Karpas-422 (cell line): ENCODE data around the gene LMCD1. TPM values are rescaled to one million over a fixed set of nuclear protein-coding genes. Genes with fewer than 3 reads are reported as not detected.

Experiments used
- DNase-seq: peaks from one replicate; pipeline ENCODE4 v3.0.0-alpha.2; 2015
- H2AFZ ChIP-seq: fragments of 200-600 bp; sonication (generic); 2 replicates; pipeline ENCODE4 v1.6.1; 2014; ENCODE audit warnings: antibody characterized with exemption, low read length, mixed read lengths
- H3K27ac ChIP-seq: fragments of 200-600 bp; sonication (generic); 2 replicates; pipeline ENCODE4 v1.5.1; 2014; ENCODE audit warnings: mild to moderate bottlenecking, low read length, moderate library complexity
- H3K27me3 ChIP-seq: fragments of 200-600 bp; sonication (generic); 2 replicates; pipeline ENCODE4 v1.6.1; 2014; ENCODE audit warnings: low read length, mixed read lengths
- H3K36me3 ChIP-seq: fragments of 200-600 bp; sonication (generic); 2 replicates; pipeline ENCODE4 v1.6.1; 2014; ENCODE audit warnings: low read length, mixed read lengths; ENCODE audit not compliant: insufficient read depth
- H3K4me1 ChIP-seq: fragments of 200-600 bp; sonication (generic); 2 replicates; pipeline ENCODE4 v1.6.1; 2014; ENCODE audit warnings: mild to moderate bottlenecking, low read length, mixed read lengths
- H3K4me2 ChIP-seq: fragments of 200-600 bp; sonication (generic); 2 replicates; pipeline ENCODE4 v1.6.1; 2014; ENCODE audit warnings: low read length, low read depth, mild to moderate bottlenecking; ENCODE audit not compliant: poor library complexity, severe bottlenecking
- H3K4me3 ChIP-seq: fragments of 200-600 bp; sonication (generic); 2 replicates; pipeline ENCODE4 v1.5.1; 2014; ENCODE audit warnings: mild to moderate bottlenecking, antibody characterized with exemption, low read length, mixed read lengths
- H3K79me2 ChIP-seq: fragments of 200-600 bp; sonication (generic); 2 replicates; pipeline ENCODE4 v1.6.1; 2014; ENCODE audit warnings: mild to moderate bottlenecking, low read length, mixed read lengths
- H3K9ac ChIP-seq: fragments of 200-600 bp; sonication (generic); 2 replicates; pipeline ENCODE4 v1.6.0; 2014; ENCODE audit warnings: low read length
- H3K9me2 ChIP-seq: fragments of 200-600 bp; sonication (generic), shearing (Covaris generic); replicated peaks from 2 replicates; pipeline ENCODE4 v1.6.0; 2014; ENCODE audit warnings: mild to moderate bottlenecking, low read length, moderate library complexity; ENCODE audit not compliant: insufficient read depth
- H3K9me3 ChIP-seq: fragments of 300-700, 200-600 bp; sonication (generic); 2 replicates; pipeline ENCODE4 v1.6.1; 2014; ENCODE audit warnings: low read length, mixed read lengths
- H4K20me1 ChIP-seq: fragments of 200-600 bp; sonication (generic); 2 replicates; pipeline ENCODE4 v1.6.1; 2014; ENCODE audit warnings: mild to moderate bottlenecking, antibody characterized with exemption, low read length, low read depth; ENCODE audit not compliant: insufficient read depth
- total RNA-seq: library from RNA; depleted of rRNA; stranded (reverse); fragments of >200 nt; shearing (Covaris generic); gene quantifications from 2 replicates; pipeline ENCODE4 v1.2.3, GENCODE V29; 2014; ENCODE audit warnings: low replicate concordance

LMCD1 gene
- total RNA-seq, 1 experiment from 2014 or later: not detected

DNA sequence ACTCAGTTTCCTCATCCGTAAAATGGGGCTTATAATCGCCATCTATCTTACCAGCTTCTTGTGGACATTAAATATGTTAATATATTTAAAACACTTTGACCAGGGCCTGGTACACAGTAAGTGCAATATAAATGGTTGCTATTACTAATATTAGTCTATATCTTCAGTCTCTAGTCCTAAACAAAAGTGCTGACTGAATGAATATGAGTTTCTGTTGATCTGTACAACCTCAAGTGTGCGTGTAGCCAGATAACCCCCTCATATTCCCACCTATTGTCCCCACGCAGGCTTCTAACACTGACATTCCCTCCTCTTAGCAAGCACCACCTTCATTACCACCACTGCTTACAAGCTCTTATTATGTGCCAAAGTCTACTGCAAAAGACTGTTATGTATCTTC, 27.6 kb upstream of the LMCD1 start:
- H3K79me2 ChIP-seq: no peaks in the 10 kb centered on the region
- H3K27me3 ChIP-seq: no peaks in the 10 kb centered on the region
- no peaks in the 10 kb centered on the region for H3K36me3 ChIP-seq
- H4K20me1 ChIP-seq: no peaks in the 10 kb centered on the region
- H3K4me2 ChIP-seq: no peak overlapping the region
- no peak overlapping the region for H3K27ac ChIP-seq
- DNase-seq: no peak
- no peak overlapping the region for H3K4me3 ChIP-seq
- no peaks in the 10 kb centered on the region for H3K9me3 ChIP-seq
- no peaks in the 10 kb centered on the region for H3K4me1 ChIP-seq
- H3K9me2 ChIP-seq: no peaks in the 10 kb centered on the region
- H3K9ac ChIP-seq: no peak overlapping the region
- no peak overlapping the region for H2AFZ ChIP-seq

DNA sequence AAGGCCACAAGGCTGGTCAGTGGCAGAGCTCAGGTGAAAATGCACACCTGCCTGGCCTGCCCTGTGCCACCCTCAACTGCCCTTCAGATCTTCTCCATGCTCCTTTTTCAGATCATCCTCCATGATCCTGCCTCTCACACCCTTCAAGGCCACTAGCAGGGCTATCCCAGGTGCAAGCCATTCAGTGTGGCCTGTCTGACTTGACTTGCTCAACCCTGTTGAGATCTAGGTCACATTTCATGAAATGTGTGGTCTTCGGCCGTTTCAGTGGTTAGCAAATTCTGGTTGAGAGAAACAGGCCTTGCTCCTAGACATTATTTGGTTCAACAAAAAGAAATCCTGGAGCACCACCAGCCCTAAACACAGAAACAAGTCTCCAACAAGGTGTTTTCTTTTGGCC, 26.6 kb upstream of the LMCD1 start:
- Histone ChIP-seq H3K4me1 (no peaks in the 10 kb centered on the region), H3K9me2 (no peaks in the 10 kb centered on the region), H3K4me2 (no peak overlapping the region), H3K4me3 (no peak overlapping the region), H3K9me3 (no peaks in the 10 kb centered on the region), H4K20me1 (no peaks in the 10 kb centered on the region), H3K36me3 (no peaks in the 10 kb centered on the region), H3K79me2 (no peaks in the 10 kb centered on the region), H3K27ac (no peak overlapping the region), H2AFZ (no peak overlapping the region), H3K27me3 (no peaks in the 10 kb centered on the region), H3K9ac (no peak overlapping the region)
- DNase-seq: no peak

DNA sequence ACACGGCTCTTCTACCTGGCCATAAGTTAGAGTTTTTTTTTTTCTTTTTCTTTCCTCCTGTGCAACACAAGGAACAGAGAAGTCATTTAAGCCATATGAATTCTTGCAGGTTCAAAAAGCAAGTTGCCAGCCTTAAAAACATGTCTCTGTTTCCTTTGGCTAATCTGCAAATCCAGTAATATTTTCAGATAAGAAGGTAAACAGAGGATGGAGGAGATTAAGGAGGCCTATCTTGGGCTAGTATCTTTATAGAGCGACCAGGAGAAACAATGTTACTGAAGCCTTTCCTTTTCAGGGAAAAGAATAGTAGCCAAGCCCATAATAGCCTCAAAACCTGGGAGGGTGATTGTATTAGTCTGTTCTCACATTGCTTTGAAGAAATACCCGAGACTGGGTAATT, 20.9 kb upstream of the LMCD1 start:
- Histone ChIP-seq H3K36me3 (no peaks in the 10 kb centered on the region), H3K27me3 (no peaks in the 10 kb centered on the region), H3K79me2 (no peaks in the 10 kb centered on the region), H3K4me3 (no peak overlapping the region), H3K4me1 (no peaks in the 10 kb centered on the region), H3K9ac (no peak overlapping the region), H4K20me1 (no peaks in the 10 kb centered on the region), H3K9me2 (no peaks in the 10 kb centered on the region), H3K4me2 (no peak overlapping the region), H2AFZ (no peak overlapping the region), H3K27ac (no peak overlapping the region), H3K9me3 (no peaks in the 10 kb centered on the region)
- DNase-seq: no peak

DNA sequence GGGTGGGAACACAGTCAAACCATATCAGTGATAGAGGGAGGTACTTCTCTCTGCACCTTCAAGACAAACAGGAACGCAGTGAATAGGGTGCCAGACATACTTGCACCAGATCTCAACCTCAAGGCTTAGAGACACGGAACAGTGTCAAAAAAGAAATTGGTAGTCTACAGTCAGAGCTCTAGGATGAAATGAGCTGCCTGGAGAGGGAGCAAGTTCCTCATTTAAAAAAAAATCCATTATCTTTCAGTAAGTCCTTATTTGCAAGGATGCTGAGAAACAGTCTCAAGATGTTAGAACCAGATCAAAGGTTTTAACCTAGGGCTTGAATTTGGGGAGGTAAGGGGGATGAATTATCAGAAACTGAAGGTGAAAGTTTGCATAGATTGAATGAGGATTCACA, 20.2 kb upstream of the LMCD1 start:
- Histone ChIP-seq H3K27me3 (no peaks in the 10 kb centered on the region), H3K36me3 (no peaks in the 10 kb centered on the region), H3K9me3 (no peaks in the 10 kb centered on the region), H2AFZ (no peak overlapping the region), H3K9ac (no peak overlapping the region), H3K4me1 (no peaks in the 10 kb centered on the region), H3K9me2 (no peaks in the 10 kb centered on the region), H3K79me2 (no peaks in the 10 kb centered on the region), H3K4me2 (no peak overlapping the region), H3K4me3 (no peak overlapping the region), H3K27ac (no peak overlapping the region), H4K20me1 (no peaks in the 10 kb centered on the region)
- DNase-seq: no peak

DNA sequence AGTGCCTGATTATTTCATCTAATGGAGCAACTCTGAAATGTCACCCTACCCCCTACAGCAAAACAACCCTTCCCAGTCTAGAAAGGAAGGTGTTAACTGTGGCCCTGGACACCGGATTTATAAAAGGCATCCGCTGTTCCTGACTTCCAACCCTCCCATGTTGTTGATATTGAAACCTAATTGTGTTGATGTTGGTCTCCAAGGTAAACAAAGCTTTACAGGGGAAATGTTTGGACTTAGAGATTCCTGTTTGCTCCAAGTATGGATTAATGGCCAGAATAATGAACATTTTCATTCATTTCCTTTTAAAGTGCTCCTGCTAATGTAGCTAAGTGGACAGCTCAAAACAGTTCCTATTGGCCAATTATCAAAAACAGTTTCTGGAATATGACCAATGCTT, 19.4 kb upstream of the LMCD1 start:
- Histone ChIP-seq H3K27me3 (no peaks in the 10 kb centered on the region), H3K27ac (no peak overlapping the region), H3K4me2 (no peak overlapping the region), H3K9ac (no peak overlapping the region), H3K36me3 (no peaks in the 10 kb centered on the region), H3K9me3 (no peaks in the 10 kb centered on the region), H3K79me2 (no peaks in the 10 kb centered on the region), H4K20me1 (no peaks in the 10 kb centered on the region), H3K4me1 (no peaks in the 10 kb centered on the region), H3K9me2 (no peaks in the 10 kb centered on the region), H3K4me3 (no peak overlapping the region), H2AFZ (no peak overlapping the region)
- no peak for DNase-seq

DNA sequence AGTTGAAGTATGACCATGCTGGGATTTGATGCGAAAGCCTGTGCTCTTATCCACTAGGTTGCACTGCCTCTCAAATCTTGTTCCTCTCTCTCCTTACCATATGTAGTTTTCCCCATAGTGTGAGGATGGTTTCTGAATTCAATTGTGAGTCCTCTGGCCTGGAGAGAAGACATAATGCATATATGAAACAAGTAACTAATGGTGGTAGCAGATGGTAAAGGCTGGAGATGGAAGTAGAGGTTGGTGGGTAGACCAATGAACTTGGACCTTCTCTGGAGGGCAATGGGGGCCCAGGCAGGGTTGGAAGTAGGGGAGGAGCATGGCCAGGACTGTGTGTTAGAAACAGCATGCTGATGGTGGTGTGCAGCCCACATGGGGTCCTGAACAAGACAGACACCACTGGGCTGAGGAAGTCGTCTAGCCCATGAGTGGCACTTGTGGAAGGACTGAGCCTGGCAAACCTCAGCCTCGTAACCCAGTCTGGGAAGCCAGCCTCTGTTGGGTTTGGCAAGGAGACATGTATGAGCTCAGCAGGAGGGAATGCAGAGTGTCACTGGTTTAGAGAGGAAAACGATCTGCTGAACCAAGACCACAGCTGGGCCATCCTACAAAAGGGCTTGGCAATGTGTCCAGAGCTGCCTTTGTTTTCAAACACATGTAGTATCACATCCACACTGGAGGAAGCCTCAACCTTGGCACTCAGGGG, 18.5 kb upstream of the LMCD1 start:
- H3K9me2 ChIP-seq: no peaks in the 10 kb centered on the region
- H3K9me3 ChIP-seq: no peaks in the 10 kb centered on the region
- H2AFZ ChIP-seq: no peak overlapping the region
- H3K4me3 ChIP-seq: no peak overlapping the region
- no peak overlapping the region for H3K4me2 ChIP-seq
- H3K4me1 ChIP-seq: no peaks in the 10 kb centered on the region
- H4K20me1 ChIP-seq: no peaks in the 10 kb centered on the region
- no peaks in the 10 kb centered on the region for H3K36me3 ChIP-seq
- no peak overlapping the region for H3K9ac ChIP-seq
- H3K27me3 ChIP-seq: no peaks in the 10 kb centered on the region
- no peak overlapping the region for H3K27ac ChIP-seq
- DNase-seq: no peak
- no peaks in the 10 kb centered on the region for H3K79me2 ChIP-seq

DNA sequence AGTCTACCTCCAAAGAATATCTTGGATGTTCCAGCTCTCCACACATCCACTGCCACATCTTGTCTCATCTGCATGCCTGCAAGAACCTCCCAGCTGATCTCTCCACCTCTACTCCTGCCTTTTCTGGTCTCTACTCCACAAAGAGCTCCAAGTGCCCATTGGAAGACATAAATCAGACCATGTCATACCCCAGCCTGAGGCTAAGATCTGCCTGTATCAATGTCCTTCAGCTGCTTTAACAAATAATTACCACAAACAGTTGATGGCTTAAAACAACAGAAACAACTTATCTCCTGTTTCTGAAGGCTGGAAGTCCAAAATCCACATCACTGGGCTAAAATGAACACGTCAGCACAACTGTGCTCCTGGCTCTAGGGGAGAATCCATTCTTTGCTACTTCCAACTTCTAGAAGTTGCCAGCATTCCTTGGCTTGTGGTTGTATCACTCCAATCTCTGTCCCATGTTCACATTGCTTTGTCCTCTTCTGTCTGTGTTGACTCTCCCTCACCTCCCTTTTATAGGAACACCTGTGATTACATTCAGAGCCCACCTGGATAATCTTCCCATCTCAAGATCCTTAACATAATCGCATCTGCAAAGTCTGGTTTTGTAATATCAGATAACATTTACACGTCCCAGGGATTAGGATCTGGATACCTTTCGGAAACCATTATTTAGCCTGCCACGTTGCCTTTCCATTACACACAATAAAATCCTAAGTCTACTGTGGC, 17.0 kb upstream of the LMCD1 start:
- H3K4me1 ChIP-seq: no peaks in the 10 kb centered on the region
- H2AFZ ChIP-seq: no peak overlapping the region
- no peak overlapping the region for H3K27ac ChIP-seq
- H3K79me2 ChIP-seq: no peaks in the 10 kb centered on the region
- no peak for DNase-seq
- no peaks in the 10 kb centered on the region for H3K36me3 ChIP-seq
- no peak overlapping the region for H3K9ac ChIP-seq
- H3K4me2 ChIP-seq: no peak overlapping the region
- H3K9me2 ChIP-seq: no peaks in the 10 kb centered on the region
- no peak overlapping the region for H3K4me3 ChIP-seq
- H3K27me3 ChIP-seq: no peaks in the 10 kb centered on the region
- H4K20me1 ChIP-seq: no peaks in the 10 kb centered on the region
- H3K9me3 ChIP-seq: no peaks in the 10 kb centered on the region

DNA sequence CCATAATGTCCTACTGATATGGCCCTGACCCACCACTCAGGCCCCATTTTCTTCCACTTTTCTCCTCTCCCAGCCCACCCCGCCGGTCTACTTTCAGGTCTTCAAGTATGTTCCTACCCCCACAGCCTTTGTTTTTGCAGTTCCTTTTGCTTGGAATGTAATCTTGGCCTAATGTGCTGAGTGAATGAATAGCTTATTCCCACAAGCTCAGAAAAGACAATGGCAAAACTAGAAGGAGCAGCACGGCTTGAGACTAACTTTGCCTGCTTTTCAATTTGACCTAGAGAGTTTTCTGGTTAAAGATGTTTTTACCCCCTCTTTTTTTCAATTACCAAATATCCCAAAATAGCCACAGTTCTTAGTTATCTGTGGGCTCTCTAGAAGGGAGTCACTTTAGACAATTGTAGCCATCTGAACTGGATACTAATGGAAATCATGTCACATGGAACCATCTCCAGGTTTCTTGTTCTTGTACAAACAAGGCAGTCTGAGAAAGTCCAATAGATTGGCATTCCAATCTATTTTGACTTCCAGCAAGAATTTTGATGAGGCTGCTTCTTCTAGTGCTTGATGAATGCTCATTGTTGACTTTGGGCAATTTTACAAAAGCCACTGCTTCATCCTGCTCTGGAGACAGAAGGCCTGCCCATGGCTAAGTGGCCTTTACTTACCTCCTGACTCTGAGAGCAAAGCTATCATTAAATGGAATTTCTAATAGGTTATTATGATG, 16.3 kb upstream of the LMCD1 start:
- H3K4me1 ChIP-seq: no peaks in the 10 kb centered on the region

More for the DNA sequence above, 16.3 kb upstream of the LMCD1 start:
- Histone ChIP-seq H3K9me2 (no peaks in the 10 kb centered on the region), H3K36me3 (no peaks in the 10 kb centered on the region), H3K9me3 (no peaks in the 10 kb centered on the region), H3K27me3 (no peaks in the 10 kb centered on the region), H2AFZ (no peak overlapping the region), H3K79me2 (no peaks in the 10 kb centered on the region), H4K20me1 (no peaks in the 10 kb centered on the region), H3K9ac (no peak overlapping the region), H3K4me3 (no peak overlapping the region), H3K4me2 (no peak overlapping the region), H3K27ac (no peak overlapping the region)
- no peak for DNase-seq
